ENCODE data around the gene SMCP. TPM values are rescaled to one million over a fixed set of nuclear protein-coding genes. Genes with fewer than 3 reads are reported as not detected.

SMCP gene
- total RNA-seq, 1 donor from 2014 or later, result not detected

DNA sequence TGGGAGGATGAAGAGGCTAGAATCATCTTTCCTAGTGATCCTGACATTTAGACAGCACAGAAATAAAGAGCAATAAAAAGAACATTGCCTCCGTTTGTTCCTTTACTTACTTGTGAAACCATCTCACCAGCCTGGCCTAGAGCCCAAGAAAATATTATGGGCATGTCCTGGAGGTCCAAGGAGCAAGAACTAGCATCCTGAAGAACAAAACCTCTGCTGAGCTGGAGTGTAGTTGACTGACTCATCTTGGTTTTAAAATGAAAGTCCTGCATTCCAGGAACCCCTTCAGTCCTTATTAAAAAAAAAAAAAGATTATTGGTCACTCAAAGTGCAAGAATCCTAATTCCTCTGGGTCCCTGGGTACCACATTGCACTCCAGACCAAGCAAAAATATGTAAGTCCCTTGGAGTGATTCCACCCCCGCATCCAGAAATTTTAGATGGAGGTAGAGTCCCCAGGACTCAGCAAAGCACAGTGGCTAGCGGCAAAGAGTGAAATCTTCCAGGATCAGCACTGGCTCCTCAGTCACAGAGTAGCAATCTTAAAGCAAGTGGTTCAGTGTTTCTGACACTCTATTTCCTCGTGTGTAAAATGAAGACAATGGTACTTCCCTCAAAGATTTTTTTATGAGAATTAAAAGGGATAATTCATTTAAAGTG, 7.0 kb downstream of the SMCP start:
- Mint-ChIP-seq H3K36me3 (ENCODE audit: insufficient read depth) (no peaks in the 10 kb centered on the region), H3K4me3 (ENCODE audit: low read depth) (no peak overlapping the region), H3K27me3 (no peaks in the 10 kb centered on the region), H3K9me3 (ENCODE audit: low read depth) (peaks cover 49% of the 10 kb centered on the region), H3K27ac (no peak overlapping the region), H3K4me1 (ENCODE audit: low read depth) (no peaks in the 10 kb centered on the region)
- TF ChIP-seq, protein P1, sequence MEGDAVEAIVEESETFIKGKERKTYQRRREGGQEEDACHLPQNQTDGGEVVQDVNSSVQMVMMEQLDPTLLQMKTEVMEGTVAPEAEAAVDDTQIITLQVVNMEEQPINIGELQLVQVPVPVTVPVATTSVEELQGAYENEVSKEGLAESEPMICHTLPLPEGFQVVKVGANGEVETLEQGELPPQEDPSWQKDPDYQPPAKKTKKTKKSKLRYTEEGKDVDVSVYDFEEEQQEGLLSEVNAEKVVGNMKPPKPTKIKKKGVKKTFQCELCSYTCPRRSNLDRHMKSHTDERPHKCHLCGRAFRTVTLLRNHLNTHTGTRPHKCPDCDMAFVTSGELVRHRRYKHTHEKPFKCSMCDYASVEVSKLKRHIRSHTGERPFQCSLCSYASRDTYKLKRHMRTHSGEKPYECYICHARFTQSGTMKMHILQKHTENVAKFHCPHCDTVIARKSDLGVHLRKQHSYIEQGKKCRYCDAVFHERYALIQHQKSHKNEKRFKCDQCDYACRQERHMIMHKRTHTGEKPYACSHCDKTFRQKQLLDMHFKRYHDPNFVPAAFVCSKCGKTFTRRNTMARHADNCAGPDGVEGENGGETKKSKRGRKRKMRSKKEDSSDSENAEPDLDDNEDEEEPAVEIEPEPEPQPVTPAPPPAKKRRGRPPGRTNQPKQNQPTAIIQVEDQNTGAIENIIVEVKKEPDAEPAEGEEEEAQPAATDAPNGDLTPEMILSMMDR (IDR thresholded peaks at IDR 0.05; ENCODE audit: unreplicated experiment), result no peak
- no peak for DNase-seq (ENCODE audit: low spot score, unreplicated experiment)

DNA sequence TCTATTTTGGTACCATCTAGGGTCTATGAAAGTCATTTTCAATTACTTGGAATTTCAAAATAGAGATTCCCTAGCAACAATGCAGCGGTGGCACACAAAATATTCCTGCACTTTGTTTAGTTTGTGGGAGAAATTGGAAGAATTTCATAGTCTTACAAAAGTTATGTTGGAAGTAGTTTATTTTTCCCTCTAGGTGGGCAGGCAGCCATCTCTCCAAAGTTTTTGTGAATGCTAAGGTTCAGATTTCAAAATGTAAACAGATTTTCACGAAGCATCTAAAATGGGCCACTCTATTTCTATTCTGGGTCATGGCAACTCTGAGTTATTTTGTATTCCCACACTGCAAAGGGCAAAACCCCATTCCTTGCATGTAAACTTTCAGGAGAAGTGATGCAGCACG, 8.0 kb downstream of the SMCP start:
- H3K9me3 Mint-ChIP-seq (ENCODE audit: low read depth), result peaks cover 46% of the 10 kb centered on the region
- no peak for DNase-seq (ENCODE audit: low spot score, unreplicated experiment)
- H3K4me1 Mint-ChIP-seq (ENCODE audit: low read depth), result no peaks in the 10 kb centered on the region
- no peak overlapping the region for H3K27ac Mint-ChIP-seq
- H3K27me3 Mint-ChIP-seq, result no peaks in the 10 kb centered on the region
- H3K36me3 Mint-ChIP-seq (ENCODE audit: insufficient read depth), result no peaks in the 10 kb centered on the region
- TF ChIP-seq, protein P1 (IDR thresholded peaks at IDR 0.05; ENCODE audit: unreplicated experiment), result no peak
- no peak overlapping the region for H3K4me3 Mint-ChIP-seq (ENCODE audit: low read depth)

DNA sequence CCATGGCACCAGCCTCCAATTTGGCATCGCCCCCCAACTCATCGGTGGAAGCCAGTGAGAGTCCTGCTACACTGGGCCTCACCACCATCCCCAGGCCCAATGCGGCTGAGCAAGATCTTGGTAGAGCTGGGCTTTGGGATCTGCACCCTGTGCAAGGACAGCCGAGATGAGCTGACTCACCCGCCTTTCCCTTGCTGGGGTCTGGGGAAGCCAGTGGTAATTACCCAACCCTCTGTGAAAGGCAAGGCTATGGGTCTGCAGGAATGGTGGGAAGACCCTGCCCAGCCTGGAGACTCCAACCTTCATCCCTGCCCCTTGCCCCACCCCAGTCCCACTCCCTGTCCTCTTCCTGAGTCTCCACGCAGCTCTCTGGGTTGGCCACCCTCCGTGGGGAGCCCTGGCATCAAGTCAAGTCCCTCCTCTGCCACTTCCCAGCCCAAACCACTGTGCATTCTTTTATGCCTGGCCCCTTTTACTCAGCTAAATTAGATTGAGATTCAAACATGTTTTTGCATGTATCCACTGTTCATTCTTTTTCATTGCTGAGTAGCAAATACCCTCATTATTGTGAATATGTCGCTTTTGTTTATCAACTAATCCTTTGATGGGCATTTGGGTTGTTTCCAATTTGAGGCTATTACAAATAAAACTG, 8.8 kb downstream of the SMCP start:
- TF ChIP-seq, protein P1 (IDR thresholded peaks at IDR 0.05; ENCODE audit: unreplicated experiment), result no peak
- H3K9me3 Mint-ChIP-seq (ENCODE audit: low read depth), result peaks cover 49% of the 10 kb centered on the region
- no peaks in the 10 kb centered on the region for H3K4me1 Mint-ChIP-seq (ENCODE audit: low read depth)
- H3K27me3 Mint-ChIP-seq, result no peaks in the 10 kb centered on the region
- no peaks in the 10 kb centered on the region for H3K36me3 Mint-ChIP-seq (ENCODE audit: insufficient read depth)
- no peak overlapping the region for H3K4me3 Mint-ChIP-seq (ENCODE audit: low read depth)
- no peak for DNase-seq (ENCODE audit: low spot score, unreplicated experiment)
- no peak overlapping the region for H3K27ac Mint-ChIP-seq

DNA sequence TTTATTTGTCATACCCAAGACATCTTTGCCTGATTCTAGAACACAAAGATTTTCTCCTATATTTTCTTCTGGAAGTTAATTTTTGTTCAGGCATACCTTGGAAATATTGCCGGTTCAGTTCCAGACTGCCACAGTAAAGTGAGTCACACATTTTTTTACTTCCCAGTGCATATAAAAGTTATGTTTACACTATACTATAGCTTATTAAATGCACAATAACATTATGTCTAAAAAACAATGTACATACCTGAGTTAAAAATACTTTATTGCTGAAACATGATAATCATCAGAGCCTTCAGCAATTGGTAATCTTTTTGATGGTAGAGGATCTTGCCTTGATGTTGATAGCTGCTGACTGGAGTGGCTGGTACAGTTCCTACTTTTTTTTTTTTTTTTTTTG, 10.0 kb downstream of the SMCP start:
- Mint-ChIP-seq H3K4me3 (ENCODE audit: low read depth) (no peak overlapping the region), H3K9me3 (ENCODE audit: low read depth) (peaks cover 55% of the 10 kb centered on the region), H3K36me3 (ENCODE audit: insufficient read depth) (no peaks in the 10 kb centered on the region), H3K27ac (no peak overlapping the region), H3K27me3 (no peaks in the 10 kb centered on the region), H3K4me1 (ENCODE audit: low read depth) (no peaks in the 10 kb centered on the region)
- TF ChIP-seq, protein P1 (IDR thresholded peaks at IDR 0.05; ENCODE audit: unreplicated experiment), result no peak
- DNase-seq (ENCODE audit: low spot score, unreplicated experiment), result no peak

DNA sequence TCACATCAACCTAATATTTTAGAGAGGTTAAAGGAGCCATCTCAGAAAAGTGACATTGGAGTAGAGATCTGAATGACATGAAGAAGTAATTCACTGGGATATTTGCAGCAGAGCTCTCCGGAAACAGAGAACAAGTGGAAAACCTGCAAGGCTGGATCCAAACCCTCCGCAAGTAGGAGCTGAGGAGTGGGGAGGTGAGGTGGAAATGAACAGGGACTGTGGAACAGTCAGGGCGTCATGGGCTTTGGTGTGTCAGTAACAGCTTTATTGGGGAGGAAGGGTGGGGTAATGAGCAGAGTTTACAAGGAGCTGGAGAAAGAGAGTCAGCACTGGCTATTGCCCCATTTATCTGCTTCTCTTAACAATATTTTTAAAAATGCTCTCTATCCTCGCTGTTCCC, 20.9 kb downstream of the SMCP start:
- H3K9me3 Mint-ChIP-seq (ENCODE audit: low read depth), result peaks cover 58% of the 10 kb centered on the region
- no peaks in the 10 kb centered on the region for H3K36me3 Mint-ChIP-seq (ENCODE audit: insufficient read depth)
- TF ChIP-seq, protein P1 (IDR thresholded peaks at IDR 0.05; ENCODE audit: unreplicated experiment), result no peak
- H3K4me1 Mint-ChIP-seq (ENCODE audit: low read depth), result no peaks in the 10 kb centered on the region
- H3K4me3 Mint-ChIP-seq (ENCODE audit: low read depth), result no peak overlapping the region
- no peaks in the 10 kb centered on the region for H3K27me3 Mint-ChIP-seq
- DNase-seq (ENCODE audit: low spot score, unreplicated experiment), result no peak
- H3K27ac Mint-ChIP-seq, result no peak overlapping the region

All from progenitor cell of endocrine pancreas (in vitro differentiated cells).